GM12801 (cell line): Measurements from ENCODE around the gene DFFB.

Experiments used
- TF ChIP-seq, protein P1 (sequence below): IDR thresholded peaks from one replicate; pipeline ENCODE4 v1.5.1; 2011; ENCODE audit warnings: control low read depth; ENCODE audit not compliant: insufficient read length; ENCODE audit errors: extremely low read depth

The DFFB gene

GRCh38 chr1:3898994-3899753, 41.9 kb downstream of the DFFB start:
- TF ChIP-seq, protein P1, sequence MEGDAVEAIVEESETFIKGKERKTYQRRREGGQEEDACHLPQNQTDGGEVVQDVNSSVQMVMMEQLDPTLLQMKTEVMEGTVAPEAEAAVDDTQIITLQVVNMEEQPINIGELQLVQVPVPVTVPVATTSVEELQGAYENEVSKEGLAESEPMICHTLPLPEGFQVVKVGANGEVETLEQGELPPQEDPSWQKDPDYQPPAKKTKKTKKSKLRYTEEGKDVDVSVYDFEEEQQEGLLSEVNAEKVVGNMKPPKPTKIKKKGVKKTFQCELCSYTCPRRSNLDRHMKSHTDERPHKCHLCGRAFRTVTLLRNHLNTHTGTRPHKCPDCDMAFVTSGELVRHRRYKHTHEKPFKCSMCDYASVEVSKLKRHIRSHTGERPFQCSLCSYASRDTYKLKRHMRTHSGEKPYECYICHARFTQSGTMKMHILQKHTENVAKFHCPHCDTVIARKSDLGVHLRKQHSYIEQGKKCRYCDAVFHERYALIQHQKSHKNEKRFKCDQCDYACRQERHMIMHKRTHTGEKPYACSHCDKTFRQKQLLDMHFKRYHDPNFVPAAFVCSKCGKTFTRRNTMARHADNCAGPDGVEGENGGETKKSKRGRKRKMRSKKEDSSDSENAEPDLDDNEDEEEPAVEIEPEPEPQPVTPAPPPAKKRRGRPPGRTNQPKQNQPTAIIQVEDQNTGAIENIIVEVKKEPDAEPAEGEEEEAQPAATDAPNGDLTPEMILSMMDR: no peak

DNA sequence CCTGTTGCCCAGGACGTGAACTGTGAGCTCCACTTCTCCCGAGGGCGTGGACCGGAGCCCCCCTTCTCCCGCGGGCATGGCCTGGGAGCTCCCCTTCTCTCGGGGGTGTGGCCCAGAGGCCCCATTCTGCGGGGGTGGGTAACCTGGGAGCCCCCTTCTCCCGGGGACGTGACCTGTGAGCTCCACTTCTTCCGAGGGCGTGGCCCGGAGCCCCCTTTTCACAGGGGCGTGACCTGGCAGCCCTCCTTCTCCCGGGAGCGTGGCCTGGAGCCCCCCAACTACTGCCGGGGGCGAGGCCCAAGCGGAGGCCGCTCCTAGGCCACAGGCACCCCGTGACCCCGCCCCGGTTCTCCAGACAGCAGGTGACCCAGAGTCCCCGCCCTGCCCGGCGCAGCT, 42.5 kb downstream of the DFFB start:
- TF ChIP-seq, protein P1: no peak

DNA sequence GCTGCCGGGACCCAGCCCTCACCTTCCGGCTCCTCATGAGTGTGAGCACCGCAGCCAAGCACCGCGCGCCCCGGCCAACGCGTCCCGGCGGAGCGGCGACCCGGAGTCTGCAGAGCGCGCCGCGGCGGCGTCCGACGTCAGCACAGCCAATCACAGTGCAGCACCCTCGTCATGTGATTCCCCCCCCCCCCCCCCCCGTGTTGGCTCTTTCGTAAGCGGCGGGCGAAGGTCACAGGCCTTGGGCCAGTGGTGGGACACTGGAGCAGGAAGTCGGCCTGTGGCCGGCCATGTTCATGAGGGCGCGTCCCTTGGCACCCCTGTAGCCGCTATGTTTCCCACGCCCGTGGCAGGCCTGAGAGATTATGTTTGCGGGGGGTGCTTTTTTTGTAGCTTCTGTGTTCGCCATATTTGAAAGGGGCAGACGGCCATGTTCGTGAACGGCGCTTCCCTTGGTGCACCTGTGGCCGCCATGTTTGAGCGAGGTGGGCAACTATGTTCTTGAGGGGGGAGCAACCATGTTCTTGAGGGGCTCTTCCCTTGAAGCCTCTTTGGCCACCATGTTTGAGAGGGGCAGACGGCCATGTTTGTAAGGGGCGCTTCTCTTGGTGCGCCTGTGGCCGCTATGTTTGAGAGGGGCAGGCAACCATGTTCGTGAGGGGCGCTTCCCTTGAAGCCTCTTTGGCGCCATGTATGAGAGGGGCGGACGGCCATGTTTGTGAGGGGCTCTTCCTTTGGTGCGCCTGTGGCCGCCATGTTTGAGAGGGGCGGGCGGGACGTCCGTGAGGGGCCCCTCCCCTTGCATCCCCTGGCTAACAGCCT, 43.1 kb downstream of the DFFB start, which contains the start of gene C1orf174:
TSS of gene C1orf174 (minus strand) at position 123 of the 819 bp plus-strand sequence. CDS start at position 37, 86 bp downstream.
- TF ChIP-seq, protein P1: no peak

DNA sequence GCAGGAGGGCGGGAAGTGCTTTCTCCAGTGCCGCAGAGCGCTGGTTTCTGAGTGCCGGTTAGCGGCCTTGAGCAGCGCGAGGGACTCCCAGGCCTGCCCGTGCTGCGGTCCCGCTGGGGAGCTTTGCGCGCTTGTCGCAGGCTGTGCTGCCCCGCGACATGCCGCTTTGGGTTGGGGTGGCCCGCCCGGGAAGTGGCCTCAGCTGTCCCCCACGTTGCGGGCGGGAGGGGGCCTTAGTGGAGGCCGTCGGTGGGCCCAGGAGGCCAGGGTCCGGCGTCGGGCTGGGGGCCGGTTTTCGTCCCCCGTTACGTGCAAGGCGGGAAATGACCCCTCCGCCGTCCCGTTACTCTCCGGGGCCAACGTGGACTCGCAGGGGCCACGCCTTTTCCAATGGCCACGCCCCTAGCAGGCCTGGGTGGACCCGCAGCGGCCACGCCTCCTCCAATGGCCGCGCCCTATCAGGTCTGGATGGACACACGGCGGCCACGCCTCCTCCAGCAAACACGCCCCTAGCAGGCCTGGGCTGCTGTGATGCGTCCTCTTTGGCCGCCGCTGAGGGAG, 43.8 kb downstream of the DFFB start:
- TF ChIP-seq, protein P1: no peak

- TF ChIP-seq, protein P1: no peak
Measured at GRCh38 chr1:3902111-3902511, 44.8 kb downstream of the DFFB start.

DNA sequence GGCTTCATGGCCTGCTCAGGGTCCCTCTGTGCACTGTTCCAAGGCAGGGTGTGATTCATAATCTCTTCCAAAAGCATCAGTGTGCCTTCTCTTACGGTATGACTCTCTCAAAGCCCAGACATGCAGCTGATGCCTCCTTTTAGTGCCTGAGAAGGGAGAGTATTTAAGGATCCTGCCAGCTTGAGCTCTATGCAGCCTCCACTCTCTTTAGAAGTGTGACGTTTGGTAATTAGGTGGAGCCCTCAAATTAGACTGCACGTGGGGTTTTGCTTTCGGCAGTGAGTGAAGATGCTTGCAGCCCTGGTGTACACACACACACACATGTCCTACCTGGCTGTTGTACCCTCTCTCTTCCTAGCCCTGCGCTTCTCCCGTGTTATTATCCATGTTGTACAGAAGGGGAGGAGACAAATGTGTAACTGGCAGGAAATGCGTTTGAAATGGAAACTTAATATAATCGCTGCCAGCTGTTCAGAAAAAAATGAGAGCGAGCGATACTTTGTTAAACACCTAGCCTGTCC, 45.4 kb downstream of the DFFB start:
- TF ChIP-seq, protein P1: no peak

DNA sequence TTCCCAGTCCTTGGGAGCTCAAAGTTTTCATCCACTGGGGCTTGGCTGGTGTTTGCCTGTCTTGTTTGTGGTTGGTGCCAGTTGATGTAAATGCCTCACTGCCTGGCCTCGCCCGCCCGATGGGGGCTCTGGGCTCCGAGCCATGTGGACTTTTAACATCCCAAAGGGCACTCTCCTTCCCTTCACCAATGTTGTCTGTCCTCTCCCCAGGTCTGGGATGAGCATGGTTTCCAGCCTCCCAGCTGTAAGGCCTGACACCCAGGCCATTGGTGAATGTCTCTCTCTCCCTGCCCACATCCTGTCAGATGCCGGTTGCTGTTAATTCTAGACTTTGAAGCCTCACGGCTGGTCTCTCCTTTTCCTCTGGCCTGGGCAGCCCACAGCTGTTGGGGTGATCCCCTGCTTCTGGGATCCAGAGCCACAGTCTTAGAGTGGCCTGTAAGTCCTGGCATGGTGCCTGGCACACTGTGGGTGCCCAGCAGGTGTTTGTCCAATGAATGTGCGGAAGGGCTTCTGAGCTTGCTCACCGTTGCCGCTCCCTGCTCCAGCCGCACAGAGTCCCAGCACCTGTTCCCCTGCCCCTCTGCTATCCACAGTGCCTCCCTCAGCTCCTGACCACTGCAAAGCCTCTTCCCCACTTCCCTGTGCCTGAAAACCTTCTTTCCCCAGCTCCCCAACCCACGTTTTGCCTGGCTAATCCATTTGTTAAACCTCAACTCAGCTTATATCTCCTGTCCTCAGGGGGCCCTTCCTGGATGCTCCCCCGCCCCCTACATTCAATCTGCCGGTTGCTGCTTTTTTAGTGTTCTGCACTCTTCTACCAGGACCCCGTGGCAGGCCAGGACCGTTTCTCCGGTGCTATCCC, 46.1 kb downstream of the DFFB start:
- TF ChIP-seq, protein P1: no peak
